Tongue (tissue), 1 donor: Measurements from ENCODE around the gene ACTR8. TPM values are rescaled to one million over a fixed set of nuclear protein-coding genes. Genes with fewer than 3 reads are reported as not detected.

Experiments used
- total RNA-seq: library from RNA; depleted of rRNA; stranded (reverse); fragments of >200 nt; gene quantifications from one replicate; pipeline ENCODE4 v1.2.3, GENCODE V29; 2014

Gene ACTR8
- total RNA-seq, 1 donor from 2014 or later: 35.8 TPM

Other genes starting within 250 kb of the ACTR8 start
- 2.6 TPM for gene CHDH, start 35.7 kb downstream of the ACTR8 start, total RNA-seq
- 1.0 TPM for gene IL17RB, start 35.6 kb downstream of the ACTR8 start, total RNA-seq
- gene SELENOK, start 9.7 kb upstream of the ACTR8 start, total RNA-seq: 21.4 TPM
- gene CACNA2D3, start 240.4 kb upstream of the ACTR8 start, total RNA-seq: 2.5 TPM